GM19468 (cell line): ENCODE results near the gene PRAMEF8.
"Not testable (repeated sequence)": the region's sequence is repeated elsewhere in the genome, so short reads cannot be mapped to it uniquely, and the experiment has no call there.

Experiments
- ATAC-seq: cut with Tn5 transposase; IDR thresholded peaks from one replicate; pipeline ENCODE4 v1.9.1; 2021; ENCODE audit warnings: mild to moderate bottlenecking, moderate library complexity, moderate number of reproducible peaks; ENCODE audit not compliant: unreplicated experiment; ENCODE audit errors: extremely low read depth

Gene PRAMEF8

DNA sequence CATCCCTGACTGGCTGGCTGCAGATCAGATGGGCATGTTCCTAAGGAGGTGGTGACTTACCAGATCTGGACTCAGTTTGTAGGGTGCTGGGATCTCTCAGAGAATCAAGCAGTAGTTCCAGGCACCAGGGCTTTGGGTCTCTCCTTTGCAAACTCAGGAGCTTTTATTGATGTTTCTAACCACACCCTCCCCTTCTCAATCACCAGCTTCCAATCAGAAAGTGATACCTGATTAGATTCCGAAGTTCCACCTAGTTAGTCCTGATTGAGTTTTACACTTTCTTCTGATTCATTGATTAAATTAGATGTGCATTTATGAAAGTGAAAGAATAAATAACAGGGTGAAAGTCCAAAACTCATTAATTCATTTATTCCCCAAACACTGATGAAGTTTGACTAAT, at the start of gene PRAMEF8:
Gene PRAMEF8 (minus strand): TSS at position 101 of the 400 bp plus-strand sequence. CDS start 1,046 bp downstream, outside the sequence.
- not testable (repeated sequence) for ATAC-seq

DNA sequence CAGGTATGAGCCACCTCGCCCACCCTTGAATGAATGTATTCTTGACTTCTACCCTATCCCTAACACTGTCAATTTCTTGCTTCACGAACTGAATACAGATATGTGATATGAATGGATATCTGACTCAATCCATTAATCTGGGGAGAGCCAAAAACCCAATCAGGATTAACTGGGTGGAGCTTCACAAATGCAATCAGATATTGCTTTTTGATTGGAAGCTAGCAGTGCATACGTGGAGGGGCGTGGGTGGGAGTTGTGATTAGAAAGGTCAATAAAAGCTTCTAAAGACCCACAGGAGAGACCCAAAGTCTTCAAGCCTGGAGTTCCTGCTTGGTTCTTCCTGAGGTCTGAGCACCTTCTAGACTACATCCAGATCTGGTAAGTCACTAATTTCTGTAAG, 30.3 kb upstream of the PRAMEF8 start, which contains the start of gene PRAMEF15:
Gene PRAMEF15 (plus strand): TSS at position 301 of the 400 bp plus-strand sequence. CDS start 2,827 bp downstream, outside the sequence.
- not testable (repeated sequence) for ATAC-seq

DNA sequence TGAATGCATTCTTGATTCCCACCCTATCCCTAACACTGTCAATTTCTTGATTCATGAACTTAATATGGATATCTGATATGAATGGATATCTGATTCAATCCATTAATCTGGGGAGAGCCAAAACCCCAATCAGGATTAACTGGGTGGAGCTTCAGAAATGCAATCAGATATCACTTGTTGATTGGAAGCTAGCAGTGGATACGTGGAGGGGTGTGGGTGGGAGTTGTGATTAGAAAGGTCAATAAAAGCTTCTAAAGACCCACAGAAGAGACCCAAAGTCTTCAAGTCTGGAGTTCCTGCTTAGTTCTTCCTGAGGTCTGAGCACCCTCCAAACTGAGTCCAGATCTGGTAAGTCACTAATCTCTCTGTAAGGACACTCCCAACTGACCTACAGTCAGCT, 18.3 kb upstream of the PRAMEF8 start, which contains the start of gene PRAMEF33:
Gene PRAMEF33 (plus strand): TSS at position 301 of the 400 bp plus-strand sequence. CDS start 2,416 bp downstream, outside the sequence.
- not testable (repeated sequence) for ATAC-seq

DNA sequence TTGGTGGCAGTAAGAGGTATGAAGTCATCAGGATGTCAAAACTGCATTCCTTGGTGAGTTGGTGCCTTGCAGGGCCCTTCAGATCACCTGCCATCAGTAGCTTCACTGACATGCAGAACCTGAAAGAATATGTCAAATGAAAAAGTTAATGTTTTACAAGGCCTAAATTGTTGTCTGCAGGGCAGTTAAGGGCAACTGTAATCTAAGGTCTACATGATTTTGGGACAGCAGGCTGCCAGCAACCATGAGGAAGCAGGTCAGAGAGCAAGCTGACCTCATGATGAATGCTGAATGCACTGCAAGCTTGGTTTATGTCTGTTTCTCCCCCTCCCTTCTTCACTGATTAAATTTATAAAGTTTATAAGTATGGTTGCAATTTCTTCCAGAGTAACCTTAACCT, 17.3 kb upstream of the PRAMEF8 start:
- ATAC-seq: not testable (repeated sequence)

DNA sequence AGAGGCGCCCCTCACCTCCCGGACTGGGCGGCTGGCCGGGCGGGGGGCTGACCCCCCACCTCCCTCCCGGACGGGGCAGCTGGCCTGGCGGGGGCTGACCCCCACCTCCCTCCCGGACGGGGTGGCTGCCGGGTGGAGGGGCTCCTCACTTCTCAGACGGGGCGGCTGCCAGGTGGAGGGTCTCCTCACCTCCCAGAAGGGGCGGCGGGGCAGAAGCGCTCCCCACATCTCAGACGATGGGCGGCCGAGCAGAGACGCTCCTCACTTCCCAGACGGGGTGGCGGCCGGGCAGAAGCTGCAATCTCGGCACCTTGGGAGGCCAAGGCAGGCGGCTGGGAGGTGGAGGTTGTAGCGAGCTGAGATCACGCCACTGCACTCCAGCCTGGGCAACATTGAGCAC, 13.8 kb upstream of the PRAMEF8 start:
- ATAC-seq: not testable (repeated sequence)

DNA sequence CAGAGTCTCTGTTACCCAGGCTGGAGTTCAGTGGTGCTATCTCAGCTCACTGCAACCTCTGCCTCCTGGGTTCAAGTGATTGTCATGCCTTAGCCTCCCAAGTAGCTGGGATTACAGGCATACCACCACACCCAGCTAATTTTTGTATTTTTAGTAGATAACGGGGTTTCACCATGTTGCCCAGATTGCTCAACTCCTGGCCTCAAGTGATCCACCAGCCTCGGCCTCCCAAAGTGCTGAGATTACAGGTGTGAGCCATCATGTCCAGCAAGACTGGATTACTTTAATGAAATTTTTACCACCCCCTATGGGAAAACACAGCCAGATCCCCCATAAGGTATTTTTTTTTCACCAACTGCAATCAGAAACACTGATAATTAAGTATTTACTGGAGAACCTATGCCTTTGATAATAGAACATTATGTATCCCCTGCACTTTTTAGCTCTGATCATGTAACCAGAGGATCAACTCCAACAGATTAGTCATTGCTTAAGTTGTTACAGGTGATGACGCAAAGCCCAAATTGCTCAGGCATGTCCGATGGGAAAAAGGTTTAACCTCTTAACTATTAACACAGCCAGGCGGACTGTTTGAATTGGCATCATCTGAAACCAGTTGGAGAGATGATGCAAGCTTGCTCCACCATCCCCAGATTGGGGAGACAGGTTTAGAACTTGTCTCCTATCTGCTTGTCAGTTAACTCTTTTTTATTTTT, 12.4 kb upstream of the PRAMEF8 start:
- ATAC-seq: not testable (repeated sequence)

DNA sequence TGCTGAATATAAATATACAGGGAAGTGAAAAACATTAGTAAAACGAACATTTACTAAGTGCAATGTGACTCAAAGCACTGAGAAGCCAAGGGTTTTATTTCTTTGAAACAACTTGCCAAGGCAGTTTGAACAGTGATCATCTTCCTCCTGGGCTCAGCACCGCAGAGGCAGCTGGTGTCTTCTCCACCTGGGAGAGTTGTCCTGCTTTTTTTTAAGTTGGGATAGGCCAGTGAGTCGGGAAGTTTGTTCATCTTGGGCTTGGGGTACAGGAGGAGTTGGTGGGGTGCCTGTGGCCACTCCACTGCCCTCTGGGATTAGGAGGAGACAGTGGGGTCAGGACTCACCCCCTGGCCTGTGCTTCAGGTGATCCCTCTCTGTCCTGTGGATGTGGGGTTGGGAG, 4.1 kb upstream of the PRAMEF8 start:
- ATAC-seq: not testable (repeated sequence)

DNA sequence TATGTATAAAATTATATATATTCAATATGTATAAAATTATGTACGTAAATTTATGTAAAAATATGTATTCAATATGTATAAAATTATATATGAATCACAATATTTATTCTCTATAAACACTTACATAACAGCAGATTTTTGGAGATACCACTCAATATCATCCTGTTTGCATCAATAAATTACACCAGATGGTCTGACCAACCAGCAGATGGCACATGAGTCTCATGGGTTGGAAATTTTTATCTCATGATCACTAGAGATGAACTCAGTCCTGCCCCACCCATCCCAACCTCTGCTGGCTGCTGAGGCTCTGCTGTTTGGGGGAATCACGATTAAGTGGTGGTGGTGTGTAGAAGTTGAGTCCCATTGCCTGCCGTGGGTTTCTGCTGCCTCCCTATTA, 5.3 kb downstream of the PRAMEF8 start:
- not testable (repeated sequence) for ATAC-seq

DNA sequence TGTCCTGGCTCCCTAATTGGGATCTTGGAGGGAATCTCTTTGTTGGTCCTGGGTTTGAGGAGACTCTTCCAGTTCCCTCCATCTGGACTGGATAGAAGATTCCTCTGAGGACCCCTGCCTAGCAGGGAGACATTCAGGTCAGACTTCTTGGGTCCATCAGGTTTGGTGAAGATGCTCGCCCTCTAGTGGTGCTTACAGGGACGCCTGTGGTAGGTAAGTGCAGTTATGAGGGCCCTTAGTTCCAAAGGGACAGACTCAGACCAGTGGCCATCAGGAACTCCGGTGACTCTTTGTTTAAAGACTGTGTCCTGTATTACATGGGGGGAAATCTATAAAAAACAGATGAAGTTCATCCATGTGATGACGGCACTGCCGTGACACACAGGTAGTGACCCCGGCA, 7.9 kb downstream of the PRAMEF8 start:
- not testable (repeated sequence) for ATAC-seq

DNA sequence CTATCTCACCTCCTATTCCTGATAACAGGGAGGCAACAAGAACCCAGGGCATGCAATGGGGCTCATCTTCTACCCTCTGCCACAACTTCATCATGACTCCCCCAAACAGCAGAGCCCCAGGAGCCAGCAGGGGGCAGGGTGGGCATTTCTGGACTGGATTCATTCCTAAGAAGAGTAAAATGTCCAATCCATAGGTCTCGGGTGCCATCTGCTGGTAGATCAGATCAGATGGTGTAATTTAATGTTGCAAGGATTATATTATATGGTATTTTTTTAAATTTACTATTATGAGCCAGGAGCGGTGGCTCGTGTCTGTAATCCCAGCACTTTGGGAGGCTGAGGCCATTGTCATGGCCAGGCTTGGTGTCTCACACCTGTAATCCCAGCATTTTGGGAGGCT, 19.8 kb downstream of the PRAMEF8 start:
- not testable (repeated sequence) for ATAC-seq

DNA sequence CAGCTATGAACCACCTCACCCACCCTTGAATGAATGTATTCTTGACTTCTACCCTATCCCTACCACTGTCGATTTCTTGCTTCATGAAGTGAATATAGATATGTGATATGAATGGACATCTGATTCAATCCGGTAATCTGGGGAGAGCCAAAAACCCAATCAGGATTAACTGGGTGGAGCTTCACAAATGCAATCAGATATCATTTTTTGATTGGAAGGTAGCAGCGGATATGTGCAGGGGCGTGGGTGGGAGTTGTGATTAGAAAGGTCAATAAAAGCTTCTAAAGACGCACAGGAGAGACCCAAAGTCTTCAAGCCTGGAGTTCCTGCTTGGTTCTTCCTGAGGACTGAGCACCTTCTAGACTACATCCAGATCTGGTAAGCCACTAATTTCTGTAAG, 31.0 kb downstream of the PRAMEF8 start, which contains the start of gene PRAMEF5:
Gene PRAMEF5 (plus strand): TSS at position 301 of the 400 bp plus-strand sequence. CDS start 5,071 bp downstream, outside the sequence.
- not testable (repeated sequence) for ATAC-seq

DNA sequence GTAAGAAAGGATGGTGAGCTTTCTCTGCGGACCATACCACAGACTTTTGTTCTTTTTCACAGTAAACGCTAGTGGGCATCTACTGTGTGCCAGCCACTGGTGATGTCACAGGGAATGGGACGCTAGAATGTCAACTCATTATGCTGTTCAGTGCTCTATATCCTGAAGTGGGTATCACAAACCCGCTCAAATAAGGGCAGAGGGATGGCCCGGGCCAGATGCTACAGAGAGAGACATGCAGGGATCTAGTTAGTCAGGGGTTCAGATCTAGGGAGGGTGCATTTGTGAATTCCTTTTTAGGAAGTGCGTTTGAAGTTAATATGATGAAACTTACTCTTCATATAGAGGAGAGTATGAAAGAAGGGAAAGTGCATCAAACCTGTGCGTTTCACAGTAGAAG, 37.8 kb downstream of the PRAMEF8 start:
- not testable (repeated sequence) for ATAC-seq

DNA sequence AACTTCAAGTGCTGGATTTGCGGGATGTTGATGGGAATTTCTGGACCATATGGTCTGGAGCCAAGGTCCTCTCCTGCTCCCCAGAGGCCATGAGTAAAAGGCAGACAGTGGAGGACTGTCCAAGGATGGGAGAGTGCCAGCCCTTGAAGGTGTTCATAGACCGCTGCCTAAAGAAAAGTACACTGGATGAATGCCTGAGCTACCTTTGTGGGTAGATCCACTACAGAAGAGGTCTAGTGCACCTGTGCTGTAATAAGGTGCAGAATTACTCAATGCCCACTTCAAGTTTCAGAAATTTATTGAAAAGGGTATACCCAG, 38.4 kb downstream of the PRAMEF8 start:
- ATAC-seq: not testable (repeated sequence)

DNA sequence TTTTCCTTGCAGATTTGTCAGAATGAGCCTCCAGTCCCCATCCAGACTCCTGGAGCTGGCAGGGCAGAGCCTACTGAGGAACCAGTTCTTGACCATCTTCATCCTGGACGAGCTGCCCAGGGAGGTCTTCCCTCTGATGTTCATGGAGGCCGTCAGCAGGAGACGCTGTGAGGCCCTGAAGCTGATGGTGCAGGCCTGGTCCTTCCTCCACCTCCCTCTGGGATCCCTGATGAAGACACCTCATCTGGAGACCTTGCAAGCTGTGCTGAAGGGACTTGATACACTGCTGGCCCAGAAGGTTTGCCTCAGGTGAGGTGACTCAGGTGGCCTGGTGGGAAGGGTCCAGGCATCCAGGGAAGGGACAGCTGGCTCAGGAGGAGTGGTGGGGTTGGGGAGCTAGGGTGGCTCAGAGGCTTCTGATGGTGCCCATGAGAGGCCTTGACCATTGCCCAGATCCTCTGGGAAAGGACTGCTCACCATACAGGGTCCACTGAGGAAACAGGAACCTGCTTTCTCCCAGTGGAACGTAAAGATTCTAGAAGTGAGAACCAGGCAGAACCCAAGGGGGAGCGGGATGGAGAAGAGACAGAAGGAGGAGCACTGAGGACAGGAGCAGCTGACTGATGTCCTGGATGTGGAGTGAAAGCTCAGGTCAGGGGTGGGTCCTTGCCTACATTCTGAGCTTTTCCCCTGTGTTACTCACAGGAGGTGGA, 38.9 kb downstream of the PRAMEF8 start:
- ATAC-seq: not testable (repeated sequence)

DNA sequence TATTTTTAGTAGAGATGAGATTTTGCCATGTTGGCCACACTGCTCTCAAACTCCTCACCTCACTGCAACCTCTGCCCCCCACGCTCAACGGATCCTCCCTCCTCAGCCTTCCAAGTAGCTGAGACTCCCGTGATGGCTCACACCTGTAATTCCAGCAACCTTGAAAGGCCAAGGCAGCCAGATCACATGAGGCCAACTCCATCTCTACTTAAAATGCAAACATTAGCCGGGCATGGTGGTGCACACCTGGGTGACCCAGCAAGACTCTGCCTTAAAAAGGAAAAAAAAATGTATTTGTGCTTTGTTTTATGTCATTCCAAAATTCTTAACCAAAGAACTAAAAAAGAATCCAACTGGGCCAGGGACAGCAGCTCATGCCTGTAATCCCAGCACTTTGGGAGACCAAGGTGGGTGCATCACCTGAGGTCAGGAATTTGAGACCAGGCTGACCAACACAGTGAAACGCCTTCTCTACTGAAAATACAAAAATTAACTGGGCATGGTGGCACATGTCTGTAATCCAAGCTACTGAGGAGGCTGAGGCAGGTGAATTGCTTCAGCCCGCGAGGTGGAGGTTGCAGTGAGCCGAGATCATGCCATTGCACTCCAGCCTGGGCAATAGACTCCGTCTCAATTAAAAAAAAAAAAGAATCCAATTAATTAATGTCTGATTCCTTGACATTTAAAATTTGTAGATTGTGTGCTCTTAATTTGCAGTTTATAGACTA, 41.2 kb downstream of the PRAMEF8 start:
- not testable (repeated sequence) for ATAC-seq

DNA sequence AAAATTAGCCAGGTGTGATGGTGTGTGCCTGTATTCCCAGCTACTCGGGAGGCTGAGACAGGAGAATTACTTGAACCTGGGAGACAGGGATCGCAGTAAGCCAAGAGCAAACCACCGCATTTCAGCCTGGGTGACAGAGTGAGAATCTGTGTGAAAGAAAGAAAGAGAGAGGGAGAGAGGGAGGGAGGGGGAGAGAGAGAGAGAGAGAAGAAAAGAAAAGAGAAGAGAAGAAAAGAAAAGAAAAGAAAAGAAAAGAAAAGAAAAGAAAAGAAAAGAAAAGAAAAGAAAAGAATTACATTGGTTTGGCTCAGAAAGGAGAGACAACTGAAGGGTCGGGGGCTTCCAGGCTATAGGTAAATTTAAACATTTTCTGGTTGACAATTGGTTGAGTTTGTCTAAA, 45.3 kb downstream of the PRAMEF8 start:
- ATAC-seq: not testable (repeated sequence)

DNA sequence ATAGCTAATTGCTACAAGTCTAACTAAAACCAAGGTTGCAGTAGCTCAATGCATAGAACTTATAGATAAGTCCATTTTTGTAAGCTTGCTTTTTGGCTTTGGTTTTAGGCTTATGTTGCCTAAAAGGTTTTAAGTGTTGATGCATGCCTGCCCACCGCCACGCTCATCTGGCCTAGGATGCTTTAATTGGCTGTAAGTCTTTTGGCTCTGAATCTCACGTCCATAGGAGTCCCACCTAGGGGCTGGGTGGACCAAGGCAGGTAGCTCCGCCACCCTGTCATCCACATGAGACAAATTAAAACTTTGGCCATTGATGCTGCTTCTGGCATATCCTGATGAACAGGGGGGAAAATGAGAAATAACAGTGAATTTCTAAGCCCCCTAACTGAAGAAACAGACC, 47.4 kb downstream of the PRAMEF8 start:
- ATAC-seq: not testable (repeated sequence)

DNA sequence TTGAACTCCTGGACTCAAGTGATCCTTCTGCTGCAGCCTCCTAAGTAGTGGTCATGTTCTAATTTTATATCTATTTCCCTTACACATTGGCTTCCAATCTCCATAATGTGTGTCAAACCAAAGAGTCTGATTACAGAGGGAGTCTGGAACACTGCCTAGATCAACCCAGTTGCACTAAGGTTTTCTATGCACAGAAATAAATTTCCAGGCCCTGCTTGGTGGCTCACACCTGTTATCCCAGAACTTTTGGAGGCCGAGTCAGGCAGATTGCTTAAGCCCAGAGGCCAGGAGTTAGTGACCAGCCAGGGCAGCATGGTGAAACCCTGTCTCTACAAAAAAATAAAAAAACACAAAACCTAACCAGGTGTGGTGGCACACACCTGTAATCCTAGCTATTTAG, 50.9 kb downstream of the PRAMEF8 start:
- not testable (repeated sequence) for ATAC-seq

DNA sequence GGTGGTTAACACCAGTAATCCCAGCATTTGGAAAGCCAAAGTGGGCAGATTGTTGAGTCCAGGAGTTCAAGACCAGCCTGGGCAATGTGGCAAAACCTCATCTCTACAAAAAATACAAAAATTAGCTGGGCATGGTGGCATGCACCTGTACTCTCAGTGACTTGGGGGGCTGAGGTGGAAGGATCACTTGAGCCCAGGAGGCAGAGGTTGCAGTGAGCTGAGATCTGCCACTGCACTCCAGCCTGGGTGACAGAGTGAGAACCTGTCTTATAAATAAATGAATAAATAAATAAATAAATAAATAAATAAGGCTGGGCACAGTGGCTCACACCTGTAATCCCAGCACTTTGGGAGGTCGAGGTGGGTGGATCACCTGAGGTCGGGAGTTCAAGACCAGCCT, 52.9 kb downstream of the PRAMEF8 start:
- not testable (repeated sequence) for ATAC-seq
